Fibroblast of gingiva (primary cell): ENCODE results near the gene GAS2L3.
"Not testable (repeated sequence)": the region's sequence is repeated elsewhere in the genome, so short reads cannot be mapped to it uniquely, and the experiment has no call there.

Experiments
- DNase-seq: peaks from one replicate; pipeline ENCODE4 v3.0.0-alpha.2; 2011; ENCODE audit warnings: low read depth

The GAS2L3 gene

GRCh38 chr12:100573292-100574186, at the start of gene GAS2L3:
Gene GAS2L3, plus strand, starts transcription at chr12:100573684. Its CDS starts 21,221 bp downstream, at chr12:100594905.
- DNase-seq, result peak; percentile 79

- no peak for DNase-seq
Measured at GRCh38 chr12:100528034-100528433, 45.5 kb upstream of the GAS2L3 start.

GRCh38 chr12:100528471-100529127, 44.9 kb upstream of the GAS2L3 start:
- DNase-seq, result no peak

- DNase-seq, result no peak
Measured at GRCh38 chr12:100529756-100530350, 43.6 kb upstream of the GAS2L3 start.

GRCh38 chr12:100533376-100533775, 40.1 kb upstream of the GAS2L3 start:
- no peak for DNase-seq

GRCh38 chr12:100534625-100535227, 38.8 kb upstream of the GAS2L3 start:
- no peak for DNase-seq

GRCh38 chr12:100539202-100539601, 34.3 kb upstream of the GAS2L3 start:
- no peak for DNase-seq

- no peak for DNase-seq
Measured at GRCh38 chr12:100544165-100544564, 29.3 kb upstream of the GAS2L3 start.

- DNase-seq, result no peak
Measured at GRCh38 chr12:100545092-100545491, 28.4 kb upstream of the GAS2L3 start.

GRCh38 chr12:100553936-100554335, 19.5 kb upstream of the GAS2L3 start:
- no peak for DNase-seq

- DNase-seq, result peak; percentile 80
Measured at GRCh38 chr12:100554608-100555077, 18.8 kb upstream of the GAS2L3 start.

- DNase-seq, result peak; percentile 57
Measured at GRCh38 chr12:100555722-100556121, 17.8 kb upstream of the GAS2L3 start.

GRCh38 chr12:100557357-100557756, 16.1 kb upstream of the GAS2L3 start:
- no peak for DNase-seq

GRCh38 chr12:100559261-100559660, 14.2 kb upstream of the GAS2L3 start:
- not testable (repeated sequence) for DNase-seq

- DNase-seq, result no peak
Measured at GRCh38 chr12:100564090-100564489, 9.4 kb upstream of the GAS2L3 start.

- DNase-seq, result no peak
Measured at GRCh38 chr12:100564905-100565467, 8.5 kb upstream of the GAS2L3 start.

GRCh38 chr12:100565987-100566545, 7.4 kb upstream of the GAS2L3 start:
- no peak for DNase-seq

- peak; percentile 2 for DNase-seq
Measured at GRCh38 chr12:100566887-100567637, 6.4 kb upstream of the GAS2L3 start.

- no peak for DNase-seq
Measured at GRCh38 chr12:100567945-100568344, 5.5 kb upstream of the GAS2L3 start.

- DNase-seq, result no peak
Measured at GRCh38 chr12:100572184-100572583, 1.3 kb upstream of the GAS2L3 start.
